HEK293 (cell line): ENCODE results near the gene PDGFA.
A peak's percentile ranks its signal among the peaks of the same experiment; 100 is the strongest.

ENCODE experiments used
- CTCF ChIA-PET: fragments of 350-600 bp; formaldehyde crosslinking; extraction: SDS; loops from one replicate; lab custom pipeline; 2021; ENCODE audit warnings: antibody characterized with exemption; lab: Yijun Ruan, JAX
- POLR2A ChIA-PET: fragments of 300-600 bp; formaldehyde crosslinking; extraction: SDS; loops from one replicate; lab custom pipeline; 2020; ENCODE audit warnings: antibody characterized with exemption, inconsistent platforms; lab: Yijun Ruan, JAX
- H3K27ac ChIP-seq: fragments of 200-500 bp; sonication (Bioruptor generic); 2 replicates; pipeline ENCODE4 v1.5.1; 2014; ENCODE audit warnings: low read depth, low read length, control low read depth, inconsistent platforms; ENCODE audit errors: extremely low read depth
- H3K36me3 ChIP-seq, 2 experiments: fragments of 200-500 bp in 1 of 2; sonication (Bioruptor generic) in 1 of 2; 1 replicate in 1 of 2; 2 replicates in 1 of 2; pipeline ENCODE4 v1.5.1; 2014 to 2017; ENCODE audit warnings: inconsistent platforms in 2 of 2, low read length in 2 of 2; ENCODE audit not compliant: control insufficient read depth in 2 of 2, insufficient read depth in 1 of 2
- H3K4me1 ChIP-seq: fragments of 200-500 bp; sonication (Bioruptor generic); 2 replicates; pipeline ENCODE4 v1.5.1; 2014; ENCODE audit warnings: mild to moderate bottlenecking, low read length, inconsistent platforms; ENCODE audit not compliant: control insufficient read depth, insufficient read depth
- H3K4me3 ChIP-seq: 2 replicates; pipeline ENCODE4 v1.5.1; 2011; ENCODE audit warnings: low read depth, mild to moderate bottlenecking, control low read depth, low read length, moderate library complexity
- H3K9me3 ChIP-seq: fragments of 200-500 bp; sonication (Bioruptor generic); 2 replicates; pipeline ENCODE4 v1.5.1; 2014; ENCODE audit warnings: low read depth, low read length, inconsistent platforms; ENCODE audit not compliant: control insufficient read depth, insufficient read depth
- GLIS1 ChIP-seq: fragments of 450-650 bp; formaldehyde crosslinking; IDR thresholded peaks from 2 replicates; pipeline ENCODE4 v1.5.1; 2016; ENCODE audit warnings: missing biosample characterization, missing genetic modification characterization
- HOXD13 ChIP-seq: sonication (generic); formaldehyde crosslinking; IDR thresholded peaks from 2 replicates; pipeline ENCODE4 v1.8.0; 2022; ENCODE audit warnings: missing genetic modification reagents, borderline replicate concordance
- KLF1 ChIP-seq: fragments of 450-650 bp; formaldehyde crosslinking; IDR thresholded peaks from 2 replicates; pipeline ENCODE4 v1.5.1; 2016; ENCODE audit warnings: missing biosample characterization, missing genetic modification characterization
- KLF10 ChIP-seq: fragments of 450-650 bp; IDR thresholded peaks from 2 replicates; pipeline ENCODE4 v1.5.1; 2018; ENCODE audit warnings: missing biosample characterization, mild to moderate bottlenecking, missing genetic modification characterization
- KLF17 ChIP-seq: fragments of 450-650 bp; formaldehyde crosslinking; IDR thresholded peaks from 2 replicates; pipeline ENCODE4 v1.5.1; 2016; ENCODE audit warnings: missing biosample characterization, missing genetic modification characterization
- OSR2 ChIP-seq: fragments of 450-650 bp; formaldehyde crosslinking; IDR thresholded peaks from 2 replicates; pipeline ENCODE4 v1.5.1; 2016; ENCODE audit warnings: missing biosample characterization, missing genetic modification characterization
- REPIN1 ChIP-seq: fragments of 450-650 bp; formaldehyde crosslinking; IDR thresholded peaks from 2 replicates; pipeline ENCODE4 v1.5.1; 2017; ENCODE audit warnings: missing biosample characterization, missing genetic modification characterization, low read depth
- ZBTB11 ChIP-seq: fragments of 450-650 bp; formaldehyde crosslinking; conservative IDR thresholded peaks from 2 replicates; pipeline ENCODE4 v1.5.1; 2016; ENCODE audit warnings: low read depth, missing biosample characterization, missing genetic modification characterization
- ZIC2 ChIP-seq: fragments of 450-650 bp; formaldehyde crosslinking; IDR thresholded peaks from 2 replicates; pipeline ENCODE4 v1.5.1; 2016; ENCODE audit warnings: missing biosample characterization, missing genetic modification characterization
- ZNF132 ChIP-seq: fragments of 450-650 bp; formaldehyde crosslinking; IDR thresholded peaks from 2 replicates; pipeline ENCODE4 v1.5.1; 2017; ENCODE audit warnings: missing biosample characterization, missing genetic modification characterization, borderline replicate concordance
- ZNF155 ChIP-seq: fragments of 450-650 bp; formaldehyde crosslinking; IDR thresholded peaks from 2 replicates; pipeline ENCODE4 v1.5.1; 2016; ENCODE audit warnings: missing biosample characterization, missing genetic modification characterization
- ZNF223 ChIP-seq: fragments of 450-650 bp; formaldehyde crosslinking; IDR thresholded peaks from 2 replicates; pipeline ENCODE4 v1.5.1; 2016; ENCODE audit warnings: missing biosample characterization, missing genetic modification characterization
- ZNF280C ChIP-seq: fragments of 450-650 bp; formaldehyde crosslinking; IDR thresholded peaks from 2 replicates; pipeline ENCODE4 v1.5.1; 2016; ENCODE audit warnings: missing biosample characterization, missing genetic modification characterization
- ZNF292 ChIP-seq: fragments of 450-650 bp; formaldehyde crosslinking; IDR thresholded peaks from 2 replicates; pipeline ENCODE4 v1.5.1; 2016; ENCODE audit warnings: low read depth, missing biosample characterization, missing genetic modification characterization, borderline replicate concordance
- ZNF341 ChIP-seq: fragments of 450-650 bp; formaldehyde crosslinking; IDR thresholded peaks from 2 replicates; pipeline ENCODE4; 2016; ENCODE audit warnings: low read depth, missing biosample characterization, missing genetic modification characterization
- ZNF426 ChIP-seq: fragments of 450-650 bp; formaldehyde crosslinking; IDR thresholded peaks from 2 replicates; pipeline ENCODE4 v1.5.1; 2017; ENCODE audit warnings: missing biosample characterization, missing genetic modification characterization, mild to moderate bottlenecking, inconsistent platforms, moderate library complexity
- ZNF510 ChIP-seq: fragments of 450-650 bp; formaldehyde crosslinking; IDR thresholded peaks from 2 replicates; pipeline ENCODE4 v1.5.1; 2018; ENCODE audit warnings: mild to moderate bottlenecking, missing genetic modification characterization, missing biosample characterization; ENCODE audit not compliant: insufficient replicate concordance
- ZNF747 ChIP-seq: fragments of 450-650 bp; formaldehyde crosslinking; IDR thresholded peaks from 2 replicates; pipeline ENCODE4 v1.5.1; 2016; ENCODE audit warnings: missing biosample characterization, missing genetic modification characterization
- ZNF76 ChIP-seq: fragments of 450-650 bp; formaldehyde crosslinking; IDR thresholded peaks from 2 replicates; pipeline ENCODE4; 2016; ENCODE audit warnings: low read depth, missing biosample characterization, missing genetic modification characterization, borderline replicate concordance
- ZNF837 ChIP-seq: fragments of 450-650 bp; formaldehyde crosslinking; IDR thresholded peaks from 2 replicates; pipeline ENCODE4 v1.5.1; 2016; ENCODE audit warnings: missing biosample characterization, missing genetic modification characterization
- ZSCAN5A ChIP-seq: fragments of 450-650 bp; formaldehyde crosslinking; IDR thresholded peaks from 2 replicates; pipeline ENCODE4 v1.5.1; 2016; ENCODE audit warnings: missing biosample characterization, missing genetic modification characterization
- TF ChIP-seq, protein P1 (sequence below): fragments of 450-650 bp; formaldehyde crosslinking; IDR thresholded peaks from 2 replicates; pipeline ENCODE4 v1.5.1; 2016; ENCODE audit warnings: missing biosample characterization, missing genetic modification characterization
- TF ChIP-seq, protein P2 (sequence below): fragments of 450-650 bp; formaldehyde crosslinking; IDR thresholded peaks from 2 replicates; pipeline ENCODE4 v1.5.1; 2016; ENCODE audit warnings: missing biosample characterization, missing genetic modification characterization, borderline replicate concordance

Gene PDGFA

DNA sequence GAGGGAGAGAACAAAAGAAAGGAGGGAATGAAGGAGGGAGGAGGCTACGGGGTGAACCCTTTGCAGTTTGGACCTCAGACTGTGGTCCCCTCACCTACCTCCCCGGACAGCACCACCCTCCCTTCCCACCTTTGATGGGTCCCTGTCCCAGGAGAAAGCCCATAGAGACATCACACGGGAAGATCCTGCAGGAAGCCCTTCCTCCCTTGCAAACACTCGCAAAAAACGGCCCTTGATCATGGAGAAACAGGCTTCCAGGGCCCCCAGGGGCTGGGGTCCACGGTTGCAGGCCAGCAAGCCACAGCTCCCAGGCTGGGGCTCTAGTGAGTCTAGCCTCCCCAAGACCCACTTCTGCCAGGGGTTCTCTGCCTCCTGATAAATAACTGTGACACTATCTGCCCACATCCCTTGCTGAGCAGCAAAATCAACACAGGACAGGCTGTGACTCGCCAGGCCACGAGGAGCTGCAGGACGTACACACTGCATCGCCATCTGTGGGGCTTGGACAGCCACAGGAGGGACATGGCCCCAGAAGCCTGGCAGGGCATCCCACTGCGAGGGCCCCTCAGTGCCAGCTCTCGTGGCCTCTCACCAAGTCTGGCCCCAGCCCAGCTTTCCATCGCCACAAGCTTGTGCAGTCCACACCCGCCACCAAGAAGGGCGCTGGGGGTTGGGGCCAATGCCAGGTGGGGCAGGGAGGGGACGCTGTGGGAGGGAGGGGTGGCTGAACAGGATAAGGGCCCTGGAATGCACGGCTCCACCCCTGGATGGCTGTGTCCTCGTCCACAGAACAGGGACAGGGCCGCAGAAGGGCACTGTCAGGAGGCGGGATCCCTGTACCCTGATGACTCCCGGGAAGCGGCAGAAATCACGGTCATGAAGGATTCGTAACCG lies 34.2 kb downstream of the PDGFA start:
- no peaks in the 10 kb centered on the region for H3K4me1 ChIP-seq
- no peak overlapping the region for H3K27ac ChIP-seq
- H3K9me3 ChIP-seq, result no peaks in the 10 kb centered on the region
- ChIA-PET CTCF (interaction anchor here (0.6 kb wide), 1 partner anchor 996 kb away, joined by 4 read pairs; no protein-coding TSS in a partner anchor), POLR2A (interaction anchor here (0.6 kb wide), 1 partner anchor 344 kb away, joined by 4 read pairs; no protein-coding TSS in a partner anchor)
- no peaks in the 10 kb centered on the region for H3K36me3 ChIP-seq
- H3K4me3 ChIP-seq, result no peak overlapping the region
- no peak for TF ChIP-seq ZNF426 (tag by site-specific recombination)
- TF ChIP-seq, protein P1, sequence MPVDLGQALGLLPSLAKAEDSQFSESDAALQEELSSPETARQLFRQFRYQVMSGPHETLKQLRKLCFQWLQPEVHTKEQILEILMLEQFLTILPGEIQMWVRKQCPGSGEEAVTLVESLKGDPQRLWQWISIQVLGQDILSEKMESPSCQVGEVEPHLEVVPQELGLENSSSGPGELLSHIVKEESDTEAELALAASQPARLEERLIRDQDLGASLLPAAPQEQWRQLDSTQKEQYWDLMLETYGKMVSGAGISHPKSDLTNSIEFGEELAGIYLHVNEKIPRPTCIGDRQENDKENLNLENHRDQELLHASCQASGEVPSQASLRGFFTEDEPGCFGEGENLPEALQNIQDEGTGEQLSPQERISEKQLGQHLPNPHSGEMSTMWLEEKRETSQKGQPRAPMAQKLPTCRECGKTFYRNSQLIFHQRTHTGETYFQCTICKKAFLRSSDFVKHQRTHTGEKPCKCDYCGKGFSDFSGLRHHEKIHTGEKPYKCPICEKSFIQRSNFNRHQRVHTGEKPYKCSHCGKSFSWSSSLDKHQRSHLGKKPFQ, result no peak
- TF ChIP-seq, protein P2, sequence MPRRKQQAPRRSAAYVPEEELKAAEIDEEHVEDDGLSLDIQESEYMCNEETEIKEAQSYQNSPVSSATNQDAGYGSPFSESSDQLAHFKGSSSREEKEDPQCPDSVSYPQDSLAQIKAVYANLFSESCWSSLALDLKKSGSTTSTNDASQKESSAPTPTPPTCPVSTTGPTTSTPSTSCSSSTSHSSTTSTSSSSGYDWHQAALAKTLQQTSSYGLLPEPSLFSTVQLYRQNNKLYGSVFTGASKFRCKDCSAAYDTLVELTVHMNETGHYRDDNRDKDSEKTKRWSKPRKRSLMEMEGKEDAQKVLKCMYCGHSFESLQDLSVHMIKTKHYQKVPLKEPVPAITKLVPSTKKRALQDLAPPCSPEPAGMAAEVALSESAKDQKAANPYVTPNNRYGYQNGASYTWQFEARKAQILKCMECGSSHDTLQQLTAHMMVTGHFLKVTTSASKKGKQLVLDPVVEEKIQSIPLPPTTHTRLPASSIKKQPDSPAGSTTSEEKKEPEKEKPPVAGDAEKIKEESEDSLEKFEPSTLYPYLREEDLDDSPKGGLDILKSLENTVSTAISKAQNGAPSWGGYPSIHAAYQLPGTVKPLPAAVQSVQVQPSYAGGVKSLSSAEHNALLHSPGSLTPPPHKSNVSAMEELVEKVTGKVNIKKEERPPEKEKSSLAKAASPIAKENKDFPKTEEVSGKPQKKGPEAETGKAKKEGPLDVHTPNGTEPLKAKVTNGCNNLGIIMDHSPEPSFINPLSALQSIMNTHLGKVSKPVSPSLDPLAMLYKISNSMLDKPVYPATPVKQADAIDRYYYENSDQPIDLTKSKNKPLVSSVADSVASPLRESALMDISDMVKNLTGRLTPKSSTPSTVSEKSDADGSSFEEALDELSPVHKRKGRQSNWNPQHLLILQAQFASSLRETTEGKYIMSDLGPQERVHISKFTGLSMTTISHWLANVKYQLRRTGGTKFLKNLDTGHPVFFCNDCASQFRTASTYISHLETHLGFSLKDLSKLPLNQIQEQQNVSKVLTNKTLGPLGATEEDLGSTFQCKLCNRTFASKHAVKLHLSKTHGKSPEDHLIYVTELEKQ, result no peak
- no peak for TF ChIP-seq ZNF132 (tag by site-specific recombination)
- TF ChIP-seq ZNF510 (tag by site-specific recombination), result no peak
- TF ChIP-seq ZNF292 (tag by site-specific recombination), result no peak
- TF ChIP-seq OSR2, result no peak
- TF ChIP-seq KLF17, result no peak; the same call in 1 of the 2 replicates
- no peak for TF ChIP-seq ZBTB11
- no peak for TF ChIP-seq REPIN1
- TF ChIP-seq ZNF223, result no peak
- no peak for TF ChIP-seq ZNF76 (tag by site-specific recombination)
- TF ChIP-seq HOXD13 (CRISPR knock-in tag), result no peak
- TF ChIP-seq KLF1 (tag by site-specific recombination), result peak; percentile 70
- TF ChIP-seq ZIC2 (tag by site-specific recombination), result peak; percentile 83
- TF ChIP-seq ZNF341 (tag by site-specific recombination), result peak; percentile 34; the same call in 1 of the 2 replicates
- TF ChIP-seq ZSCAN5A, result no peak
- TF ChIP-seq ZNF280C (tag by site-specific recombination), result no peak
- TF ChIP-seq ZNF837 (tag by site-specific recombination), result no peak
- TF ChIP-seq ZNF747 (tag by site-specific recombination), result no peak
- no peak for TF ChIP-seq ZNF155 (tag by site-specific recombination)
- TF ChIP-seq KLF10 (tag by site-specific recombination), result no peak
- peak; percentile 90 for TF ChIP-seq GLIS1
